Body of pancreas (tissue), 4 donors: ENCODE measurements around the gene ITIH5. TPM values are rescaled to one million over a fixed set of nuclear protein-coding genes. Genes with fewer than 3 reads are reported as not detected.

Experiments used
- ATAC-seq: fragments of 150-250 bp; one replicate; pipeline ENCODE4 v1.9.1; 2016
- DNase-seq, 4 donors: peaks; one replicate each; pipeline ENCODE4 v3.0.0-alpha.2; 2019
- H3K27ac ChIP-seq, 4 donors: fragments of 200-600 bp; sonication (generic); 1 replicate in 3 of 4; 2 replicates in 1 of 4; pipeline versions ENCODE4 v1.5.1 to v1.6.1; 2016 to 2019; ENCODE audit warnings: mild to moderate bottlenecking in 1 of 4, mixed read lengths in 1 of 4, moderate library complexity in 1 of 4
- H3K27me3 ChIP-seq, 2 donors: fragments of 200-600 bp; sonication (generic); one replicate each; pipeline ENCODE4 v1.6.0; 2016; ENCODE audit warnings: mild to moderate bottlenecking in 1 of 2
- H3K36me3 ChIP-seq, 2 donors: fragments of 200-600 bp; sonication (generic); replicated peaks in 1 of 2; 2 replicates each; pipeline ENCODE4 v1.5.1; 2016; ENCODE audit warnings: low read depth in 2 of 2; ENCODE audit not compliant: insufficient read depth in 1 of 2
- H3K4me1 ChIP-seq: fragments of 200-600 bp; sonication (generic); one replicate; pipeline ENCODE4 v1.6.0; 2016
- H3K4me3 ChIP-seq, 2 donors: fragments of 200-600 bp; sonication (generic); 1 replicate in 1 of 2; 2 replicates in 1 of 2; pipeline ENCODE4 v1.5.1; 2016 to 2019
- H3K9me3 ChIP-seq, 3 donors: fragments of 200-600 bp; sonication (generic); 1 replicate in 2 of 3; 2 replicates in 1 of 3; pipeline ENCODE4 v1.5.1; 2016
- POLR2A ChIP-seq, 3 donors: fragments of 450-650 bp; IDR thresholded peaks; one replicate each; pipeline ENCODE4 v1.6.1; 2016; ENCODE audit warnings: antibody characterized with exemption in 3 of 3, mild to moderate bottlenecking in 2 of 3
- WGBS, 2 donors: methylation state at CpG; one replicate each; pipeline ENCODE4 v1.1.5; 2017; 5-methylcytosine and 5-hydroxymethylcytosine counted together
- intact Hi-C: fragments of 100-400 bp; cut with DNase I; formaldehyde crosslinking; loops from one replicate; pipeline ENCODE4 v1.15.1; 2023
- total RNA-seq, 2 donors: library from RNA; depleted of rRNA; stranded (reverse); fragments of >200 nt; gene quantifications; one replicate each; pipeline ENCODE4 v1.1.0, GENCODE V29; 2016
- TF ChIP-seq, protein P1 (sequence below), 7 experiments: fragments of 450-650 bp in 4 of 7; fragments of 200-600 bp in 3 of 7; sonication (generic) in 3 of 7; IDR thresholded peaks; one replicate each; pipeline ENCODE4 v1.5.1; 2016 to 2019; ENCODE audit warnings: antibody characterized with exemption in 7 of 7

ITIH5 gene
- total RNA-seq, 2 donors from 2014 or later: 8.6 to 9.9 TPM

DNA sequence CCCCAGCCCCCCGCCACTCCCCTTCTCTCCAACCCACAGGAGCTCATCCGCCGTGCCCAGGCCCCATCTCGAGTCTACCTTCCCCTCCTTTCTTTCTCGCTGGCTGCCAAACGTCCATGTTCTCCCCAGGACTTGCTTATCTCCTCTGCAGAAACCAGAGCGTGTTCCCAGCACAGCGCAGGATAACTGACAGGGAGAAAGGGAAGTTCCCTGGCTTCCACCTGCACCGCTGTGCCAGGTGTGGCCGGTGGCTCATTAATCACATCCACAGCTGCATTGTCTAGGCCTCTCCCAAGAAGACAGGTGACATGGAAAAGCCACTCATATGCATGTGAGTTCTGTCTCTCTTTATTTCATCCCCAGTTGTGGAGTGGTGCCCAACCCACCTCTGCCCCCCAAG is 113.2 kb downstream of the ITIH5 start:
- H3K4me1 ChIP-seq: peaks cover 21% of the 10 kb centered on the region
- no peaks in the 10 kb centered on the region for H3K36me3 ChIP-seq
- ATAC-seq (peak; percentile 54), DNase-seq (peak in 1 of 4 donors; percentile 27)
- H3K4me3 ChIP-seq: no peak overlapping the region
- 34 to 50% methylated on average over 10 of the region's 10 CpGs for whole genome bisulfite sequencing, 2 donors
- TF ChIP-seq, protein P1, sequence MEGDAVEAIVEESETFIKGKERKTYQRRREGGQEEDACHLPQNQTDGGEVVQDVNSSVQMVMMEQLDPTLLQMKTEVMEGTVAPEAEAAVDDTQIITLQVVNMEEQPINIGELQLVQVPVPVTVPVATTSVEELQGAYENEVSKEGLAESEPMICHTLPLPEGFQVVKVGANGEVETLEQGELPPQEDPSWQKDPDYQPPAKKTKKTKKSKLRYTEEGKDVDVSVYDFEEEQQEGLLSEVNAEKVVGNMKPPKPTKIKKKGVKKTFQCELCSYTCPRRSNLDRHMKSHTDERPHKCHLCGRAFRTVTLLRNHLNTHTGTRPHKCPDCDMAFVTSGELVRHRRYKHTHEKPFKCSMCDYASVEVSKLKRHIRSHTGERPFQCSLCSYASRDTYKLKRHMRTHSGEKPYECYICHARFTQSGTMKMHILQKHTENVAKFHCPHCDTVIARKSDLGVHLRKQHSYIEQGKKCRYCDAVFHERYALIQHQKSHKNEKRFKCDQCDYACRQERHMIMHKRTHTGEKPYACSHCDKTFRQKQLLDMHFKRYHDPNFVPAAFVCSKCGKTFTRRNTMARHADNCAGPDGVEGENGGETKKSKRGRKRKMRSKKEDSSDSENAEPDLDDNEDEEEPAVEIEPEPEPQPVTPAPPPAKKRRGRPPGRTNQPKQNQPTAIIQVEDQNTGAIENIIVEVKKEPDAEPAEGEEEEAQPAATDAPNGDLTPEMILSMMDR (IDR thresholded peaks at IDR 0.05): no peak
- H3K27me3 ChIP-seq: no peaks in the 10 kb centered on the region
- intact Hi-C loops: no loop called here
- peak overlapping the region in 3 of 4 donors; percentile 15 to 81 (median 70) for H3K27ac ChIP-seq
- no peaks in the 10 kb centered on the region for H3K9me3 ChIP-seq

DNA sequence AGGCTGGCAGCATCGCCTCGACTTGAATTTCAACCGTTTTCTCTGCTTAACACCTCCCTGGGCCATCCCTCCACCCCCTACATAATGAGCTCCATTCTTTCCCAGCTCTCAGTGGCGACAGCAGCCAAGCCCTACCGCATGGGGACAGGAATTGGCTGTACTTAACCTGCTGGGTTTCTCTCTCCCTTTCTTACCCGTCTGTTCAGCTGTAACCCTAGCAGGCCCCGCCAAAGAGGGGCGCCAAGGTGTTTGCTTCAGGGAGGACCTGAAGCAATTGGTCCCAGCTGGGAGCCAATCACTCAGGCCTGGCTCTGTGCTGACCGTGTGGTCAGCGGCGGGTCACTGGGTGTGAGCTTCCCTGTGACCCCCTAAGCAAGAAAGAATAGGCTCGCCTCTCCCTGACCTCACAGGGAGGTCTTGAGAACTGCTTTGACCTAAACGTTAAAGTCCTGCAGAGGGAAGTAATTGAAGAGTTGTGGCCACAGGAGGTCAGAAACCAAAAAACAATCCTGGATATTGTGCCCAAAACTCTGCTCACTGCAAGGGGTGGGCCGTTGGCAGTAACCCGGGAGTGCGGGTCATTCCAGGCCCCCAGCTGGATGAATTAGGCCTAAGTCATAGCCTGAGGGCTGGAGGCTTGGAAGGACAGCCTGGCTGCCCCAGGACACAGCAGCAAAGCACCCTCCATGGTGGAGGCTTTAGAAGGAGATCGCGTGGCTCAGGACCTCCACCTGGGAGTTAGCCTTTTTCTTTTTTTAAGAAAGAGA is 114.6 kb downstream of the ITIH5 start:
- 53 to 59% methylated on average over 15 to 18 of the region's 18 CpGs for WGBS, 2 donors
- peak overlapping the region in 3 of 4 donors; percentile 58 to 81 (median 70) for H3K27ac ChIP-seq
- DNase-seq (peak in 2 of 4 donors; percentile 23 to 33), ATAC-seq (peak; percentile 56)
- no peaks in the 10 kb centered on the region for H3K36me3 ChIP-seq
- no peak overlapping the region for H3K4me3 ChIP-seq
- no peaks in the 10 kb centered on the region for H3K27me3 ChIP-seq
- H3K4me1 ChIP-seq: peaks cover 21% of the 10 kb centered on the region
- no peaks in the 10 kb centered on the region for H3K9me3 ChIP-seq
- intact Hi-C loops: no loop called here
- TF ChIP-seq, protein P1 (IDR thresholded peaks at IDR 0.05): no peak
- no peak for TF ChIP-seq POLR2A (IDR thresholded peaks at IDR 0.05)

DNA sequence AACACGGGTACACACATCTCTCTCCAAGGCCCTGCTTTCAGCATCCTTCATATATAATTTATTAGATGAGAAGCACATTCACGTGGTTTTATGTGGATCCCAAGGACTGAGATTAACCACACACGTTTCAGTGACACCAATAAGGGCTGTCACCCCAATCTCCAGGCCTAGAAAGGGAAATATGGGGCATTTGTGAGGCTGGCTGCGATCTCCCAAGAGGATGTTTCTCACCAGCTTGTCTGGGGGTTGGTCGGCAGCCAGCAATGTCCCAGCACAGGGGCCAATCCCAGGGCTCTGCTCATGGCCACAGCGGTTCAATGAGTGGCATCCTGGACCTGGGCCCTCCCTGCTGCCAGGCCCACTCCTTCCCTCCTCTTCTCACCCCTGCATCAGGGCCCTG is 115.5 kb downstream of the ITIH5 start:
- peak; percentile 48 for ATAC-seq

DNA sequence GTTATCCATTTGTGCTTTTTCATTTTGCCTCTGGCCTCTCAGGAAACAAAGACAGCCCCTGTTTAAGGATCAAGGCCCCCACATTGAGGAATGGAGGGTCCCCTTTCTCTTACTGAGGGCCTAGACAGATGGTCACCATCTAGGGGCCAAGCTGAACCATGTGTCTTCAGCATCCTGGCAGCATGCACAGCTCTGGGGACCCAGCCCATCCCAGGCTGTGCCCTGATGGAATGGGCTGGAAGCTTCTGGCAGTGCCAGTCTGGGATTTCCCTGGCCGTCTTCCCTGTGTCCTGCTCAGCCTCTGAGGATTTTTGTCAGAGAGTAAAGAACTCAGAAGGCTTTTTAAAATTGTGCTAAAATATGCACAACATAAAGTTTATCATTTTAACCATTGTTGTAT is 116.8 kb downstream of the ITIH5 start:
- intact Hi-C loops: no loop called here
- Histone ChIP-seq H3K9me3 (no peaks in the 10 kb centered on the region), H3K4me3 (no peak overlapping the region), H3K36me3 (no peaks in the 10 kb centered on the region), H3K27me3 (no peaks in the 10 kb centered on the region), H3K27ac (peak overlapping the region in 2 of 4 donors; percentile 8 to 20), H3K4me1 (peaks cover 21% of the 10 kb centered on the region)
- ATAC-seq (no peak), DNase-seq (no peak)
- no peak for TF ChIP-seq POLR2A (IDR thresholded peaks at IDR 0.05)
- TF ChIP-seq, protein P1 (IDR thresholded peaks at IDR 0.05): no peak
- WGBS, 2 donors: 36 to 68% methylated on average over 1 of the region's 1 CpG

More for the DNA sequence above, 115.5 kb downstream of the ITIH5 start:
- no peaks in the 10 kb centered on the region for H3K9me3 ChIP-seq
- no peaks in the 10 kb centered on the region for H3K27me3 ChIP-seq
- 47 to 54% methylated on average over 3 to 6 of the region's 6 CpGs for WGBS, 2 donors
- H3K27ac ChIP-seq: peak overlapping the region in 3 of 4 donors; percentile 58 to 81 (median 70)
- H3K4me3 ChIP-seq: no peak overlapping the region
- DNase-seq: peak in 2 of 4 donors; percentile 49
- H3K36me3 ChIP-seq: no peaks in the 10 kb centered on the region
- no peak for TF ChIP-seq POLR2A (IDR thresholded peaks at IDR 0.05)
- TF ChIP-seq, protein P1 (IDR thresholded peaks at IDR 0.05): no peak
- intact Hi-C loops: no loop called here
- peaks cover 21% of the 10 kb centered on the region for H3K4me1 ChIP-seq

DNA sequence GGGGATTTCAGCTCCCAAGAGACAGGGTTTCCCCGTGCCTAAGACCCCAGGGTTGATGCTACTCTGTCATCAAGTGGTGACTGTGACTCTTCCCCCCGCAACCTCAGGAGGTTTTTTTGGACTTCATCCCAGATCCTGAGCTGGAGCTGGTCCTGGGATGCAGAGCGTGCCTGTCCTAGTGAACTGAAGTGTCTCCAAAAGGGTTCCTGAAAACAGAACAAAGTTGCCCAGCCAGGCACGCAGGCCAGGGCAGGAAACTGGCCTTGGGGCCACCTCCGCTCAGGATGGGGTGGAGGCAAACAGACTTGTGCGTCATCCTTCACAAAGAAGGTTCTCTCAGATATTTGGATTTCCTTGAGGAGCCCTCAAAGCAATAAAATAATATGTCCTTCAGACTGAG is 118.9 kb downstream of the ITIH5 start:
- H3K9me3 ChIP-seq: no peaks in the 10 kb centered on the region
- H3K27me3 ChIP-seq: no peaks in the 10 kb centered on the region
- H3K36me3 ChIP-seq: no peaks in the 10 kb centered on the region
- 74 to 79% methylated on average over 6 of the region's 6 CpGs for WGBS, 2 donors
- ATAC-seq (peak; percentile 36), DNase-seq (no peak)
- TF ChIP-seq POLR2A (IDR thresholded peaks at IDR 0.05): no peak
- TF ChIP-seq, protein P1 (IDR thresholded peaks at IDR 0.05): no peak
- peaks cover 21% of the 10 kb centered on the region for H3K4me1 ChIP-seq
- peak overlapping the region in 2 of 4 donors; percentile 36 to 47 for H3K27ac ChIP-seq
- intact Hi-C loops: no loop called here
- H3K4me3 ChIP-seq: no peak overlapping the region
